GM12878 (cell line): ENCODE results near the gene ADAP1. TPM values are rescaled to one million over a fixed set of nuclear protein-coding genes. Genes with fewer than 3 reads are reported as not detected.

Source experiments
- BACH1 ChIP-seq: fragments of 450-650 bp; IDR thresholded peaks from 2 replicates; pipeline ENCODE4 v1.6.1; 2017; ENCODE audit warnings: mild to moderate bottlenecking, borderline replicate concordance
- BMI1 ChIP-seq: fragments of 450-650 bp; IDR thresholded peaks from 2 replicates; pipeline ENCODE4 v1.6.1; 2016; ENCODE audit warnings: mild to moderate bottlenecking, moderate library complexity, borderline replicate concordance
- CBFB ChIP-seq: IDR thresholded peaks from 2 replicates; pipeline ENCODE4 v1.6.1; 2016; ENCODE audit warnings: antibody characterized with exemption, low read depth
- E2F8 ChIP-seq: fragments of 450-650 bp; IDR thresholded peaks from 2 replicates; pipeline ENCODE4 v1.6.1; 2018; ENCODE audit warnings: mild to moderate bottlenecking, low read depth, moderate library complexity; ENCODE audit not compliant: partially characterized antibody
- GATAD2B ChIP-seq: fragments of 450-650 bp; conservative IDR thresholded peaks from 2 replicates; pipeline ENCODE4 v1.6.1; 2017; ENCODE audit warnings: low read depth, mild to moderate bottlenecking, moderate library complexity
- HCFC1 ChIP-seq: fragments of 150-350 bp; IDR thresholded peaks from 2 replicates; pipeline ENCODE4 v1.6.1; 2014; ENCODE audit warnings: low read length
- IKZF2 ChIP-seq, 2 experiments: fragments of 450-650 bp; IDR thresholded peaks; 2 replicates each; pipeline ENCODE4 v1.6.1; 2017; ENCODE audit warnings: mild to moderate bottlenecking in 2 of 2, moderate library complexity in 2 of 2
- KAT2A ChIP-seq: conservative IDR thresholded peaks from 2 replicates; pipeline ENCODE4 v1.6.1; 2011; ENCODE audit warnings: low read depth, low read length; ENCODE audit not compliant: control insufficient read depth
- KLF5 ChIP-seq: fragments of 450-650 bp; IDR thresholded peaks from 2 replicates; pipeline ENCODE4 v1.6.1; 2014; ENCODE audit warnings: mild to moderate bottlenecking; ENCODE audit not compliant: partially characterized antibody
- MXI1 ChIP-seq: fragments of 150-350 bp; IDR thresholded peaks from 2 replicates; pipeline ENCODE4 v1.6.1; 2011; ENCODE audit warnings: low read depth, mild to moderate bottlenecking, inconsistent platforms, low read length, improper control_type of control experiment
- NR2F1 ChIP-seq: fragments of 450-650 bp; conservative IDR thresholded peaks from 2 replicates; pipeline ENCODE4 v1.6.1; 2017; ENCODE audit warnings: mild to moderate bottlenecking
- RAD51 ChIP-seq: fragments of 450-650 bp; IDR thresholded peaks from 2 replicates; pipeline ENCODE4 v1.6.1; 2016; ENCODE audit warnings: moderate library complexity, mild to moderate bottlenecking, inconsistent platforms
- SIX5 ChIP-seq: IDR thresholded peaks from 2 replicates; pipeline ENCODE4 v1.6.1; 2011; ENCODE audit warnings: mild to moderate bottlenecking, low read depth, low read length, moderate library complexity; ENCODE audit not compliant: severe bottlenecking
- SMARCA5 ChIP-seq: fragments of 450-650 bp; IDR thresholded peaks from 2 replicates; pipeline ENCODE4 v1.6.1; 2017; ENCODE audit warnings: mild to moderate bottlenecking
- USF1 ChIP-seq: IDR thresholded peaks from 2 replicates; pipeline ENCODE4 v1.6.1; 2011; ENCODE audit warnings: borderline replicate concordance, low read depth, mild to moderate bottlenecking, moderate library complexity, mixed read lengths, low read length; ENCODE audit not compliant: insufficient read depth; ENCODE audit errors: extremely low read length
- USF2 ChIP-seq: IDR thresholded peaks from 2 replicates; pipeline ENCODE4 v1.6.1; 2011; ENCODE audit warnings: low read depth, low read length, improper control_type of control experiment, borderline replicate concordance
- WRNIP1 ChIP-seq: IDR thresholded peaks from 2 replicates; pipeline ENCODE4 v1.6.1; 2011; ENCODE audit warnings: low read depth, low read length, improper control_type of control experiment, borderline replicate concordance
- ZBTB33 ChIP-seq: fragments of 450-650 bp; IDR thresholded peaks from 2 replicates; pipeline ENCODE4 v1.6.1; 2017; ENCODE audit warnings: mild to moderate bottlenecking
- ZNF24 ChIP-seq: fragments of 450-650 bp; IDR thresholded peaks from 2 replicates; pipeline ENCODE4 v1.6.1; 2017; ENCODE audit warnings: antibody characterized with exemption, mild to moderate bottlenecking
- polyA plus RNA-seq, 11 experiments: library from polyadenylated mRNA; depleted of rRNA in 4 of 11; unstranded in 6 of 11; stranded (reverse) in 5 of 11; fragments of >200 nt; fragmentation: Nextera tagmentation in 4 of 11; fragmentation: Illumina TruSeq in 1 of 11; extraction: Ambion mirVana in 4 of 11; extraction: Trizol in 1 of 11; gene quantifications; 1 replicate in 1 of 11; 2 replicates in 10 of 11; pipeline versions ENCODE4 v1.2.1 to v1.2.3, GENCODE V29; 2011 to 2016; ENCODE audit warnings: inconsistent platforms in 2 of 11, missing spikeins in 2 of 11, low read depth in 1 of 11
- total RNA-seq, 4 experiments: library from RNA; depleted of rRNA in 3 of 4; stranded (reverse); fragments of >200 nt in 3 of 4; fragmentation: Illumina TruSeq in 1 of 4; extraction: Trizol in 1 of 4; gene quantifications; 2 replicates each; pipeline versions ENCODE4 v1.2.1 to v1.2.3, GENCODE V29; 2013 to 2021

Gene ADAP1
- total and polyA plus RNA-seq, 10 of the 15 experiments (the other 5 are each of a cell fraction or from before 2014, with no cell fraction given): 0.22 to 44.2 (median 22.0) TPM; not detected in 1

GRCh38 chr7:992709-993607 lies 38.5 kb upstream of the ADAP1 start (continued):
- TF ChIP-seq MXI1 (no peak; the same call in 1 of the 2 replicates), SIX5 (no peak), KLF5 (no peak), WRNIP1 (no peak), IKZF2 (IDR thresholded peaks at IDR 0.05) (peak; percentile 28 to 65; a peak in 3 of 4 replicates), ZBTB33 (no peak), KAT2A (no peak), E2F8 (no peak), USF2 (no peak), RAD51 (no peak), HCFC1 (no peak), BMI1 (no peak), NR2F1 (peak; percentile 67), USF1 (no peak), ZNF24 (peak; percentile 18; the same call in 1 of the 2 replicates), SMARCA5 (peak; percentile 97), CBFB (no peak), BACH1 (peak; percentile 79; the same call in 1 of the 2 replicates), GATAD2B (no peak; the same call in 1 of the 2 replicates)
